OCI-LY7 (cell line): Measurements from ENCODE around the gene NME7. TPM values are rescaled to one million over a fixed set of nuclear protein-coding genes. Genes with fewer than 3 reads are reported as not detected.

ENCODE experiments used
- BruUV-seq: library from RNA; stranded (reverse); fragments of 400-500 nt; replicated peaks from 2 replicates; lab custom pipeline; 2021; lab: Mats Ljungman, UMichigan
- CTCF ChIA-PET: fragments of 300-600 bp; sonication (Branson Sonifier 250); formaldehyde crosslinking; loops from one replicate; lab custom pipeline; 2022; ENCODE audit warnings: antibody characterized with exemption; ENCODE audit not compliant: unreplicated experiment; lab: Charles Lee
- POLR2A ChIA-PET: fragments of 300-600 bp; sonication (Branson Sonifier 250); formaldehyde crosslinking; loops from one replicate; lab custom pipeline; 2022; ENCODE audit warnings: antibody characterized with exemption; lab: Charles Lee
- DNase-seq: peaks from one replicate; pipeline ENCODE4 v3.0.0-alpha.2; 2015; ENCODE audit warnings: low spot score
- H2AFZ ChIP-seq: fragments of 200-600 bp; sonication (generic), shearing (Covaris generic); 2 replicates; pipeline ENCODE4 v1.6.1; 2014; ENCODE audit warnings: mild to moderate bottlenecking, antibody characterized with exemption, low read length, moderate library complexity
- H3K27ac ChIP-seq: fragments of 200-600 bp; sonication (generic); 2 replicates; pipeline ENCODE4 v1.5.1; 2014; ENCODE audit warnings: mixed run types, low read depth, mild to moderate bottlenecking, moderate library complexity, low read length, inconsistent platforms; ENCODE audit not compliant: poor library complexity, severe bottlenecking
- H3K36me3 ChIP-seq: fragments of 200-600 bp; sonication (generic); 2 replicates; pipeline ENCODE4 v1.6.1; 2014; ENCODE audit warnings: mild to moderate bottlenecking, antibody characterized with exemption, low read length, moderate library complexity, mixed read lengths; ENCODE audit not compliant: insufficient read depth
- H3K4me1 ChIP-seq: fragments of 200-600 bp; sonication (generic); 2 replicates; pipeline ENCODE4 v1.5.1; 2014; ENCODE audit warnings: mild to moderate bottlenecking, low read length; ENCODE audit not compliant: insufficient read depth, poor library complexity, severe bottlenecking
- H3K4me2 ChIP-seq: fragments of 200-600 bp; sonication (generic); 2 replicates; pipeline ENCODE4 v1.6.1; 2014; ENCODE audit warnings: mild to moderate bottlenecking, low read length
- H3K4me3 ChIP-seq: fragments of 200-600 bp; sonication (generic); 2 replicates; pipeline ENCODE4 v1.5.1; 2014; ENCODE audit warnings: mild to moderate bottlenecking, low read depth, low read length; ENCODE audit not compliant: poor library complexity, severe bottlenecking
- H3K79me2 ChIP-seq: fragments of 200-600 bp; sonication (generic); 2 replicates; pipeline ENCODE4 v1.6.1; 2016; ENCODE audit warnings: low read depth, mild to moderate bottlenecking, low read length, moderate library complexity, mixed read lengths; ENCODE audit not compliant: insufficient read depth
- H3K9me2 ChIP-seq: fragments of 200-600 bp; sonication (generic); 2 replicates; pipeline ENCODE4 v1.6.1; 2016; ENCODE audit warnings: mild to moderate bottlenecking, low read length, mixed read lengths; ENCODE audit not compliant: insufficient read depth
- H3K9me3 ChIP-seq: fragments of 200-600 bp; sonication (generic); 2 replicates; pipeline ENCODE4 v1.6.1; 2014; ENCODE audit warnings: mild to moderate bottlenecking, mixed run types, low read length, mixed read lengths
- H4K20me1 ChIP-seq: fragments of 200-600 bp; sonication (generic); 2 replicates; pipeline ENCODE4 v1.6.1; 2014; ENCODE audit warnings: mild to moderate bottlenecking, antibody characterized with exemption, low read length, moderate library complexity, mixed read lengths; ENCODE audit not compliant: insufficient read depth
- EZH2phosphoT487 ChIP-seq: fragments of 200-600 bp; sonication (generic); IDR thresholded peaks from 2 replicates; pipeline ENCODE4 v1.6.1; 2018; ENCODE audit warnings: low read depth, borderline replicate concordance, mild to moderate bottlenecking, mixed run types, antibody characterized with exemption, low read length, moderate library complexity, mixed read lengths
- intact Hi-C: fragments of 100-400 bp; cut with micrococcal nuclease; formaldehyde crosslinking; loops from one replicate; pipeline ENCODE4 v1.10.0; 2022; ENCODE audit not compliant: unreplicated experiment
- total RNA-seq, 2 experiments: library from RNA; depleted of rRNA in 1 of 2; stranded (reverse); fragments of >200 nt in 1 of 2; shearing (Covaris generic) in 1 of 2; gene quantifications; 2 replicates each; pipeline ENCODE4 v1.2.3, GENCODE V29; 2014 to 2022
- TF ChIP-seq, protein P1 (sequence below): fragments of 200-600 bp; sonication (generic); conservative IDR thresholded peaks from 2 replicates; pipeline ENCODE4 v1.5.1; 2014; ENCODE audit warnings: mild to moderate bottlenecking, antibody characterized with exemption, low read length, moderate library complexity, mixed read lengths

Gene NME7
- total RNA-seq, 2 experiments from 2014 or later = 9.3 to 17.0 TPM

DNA sequence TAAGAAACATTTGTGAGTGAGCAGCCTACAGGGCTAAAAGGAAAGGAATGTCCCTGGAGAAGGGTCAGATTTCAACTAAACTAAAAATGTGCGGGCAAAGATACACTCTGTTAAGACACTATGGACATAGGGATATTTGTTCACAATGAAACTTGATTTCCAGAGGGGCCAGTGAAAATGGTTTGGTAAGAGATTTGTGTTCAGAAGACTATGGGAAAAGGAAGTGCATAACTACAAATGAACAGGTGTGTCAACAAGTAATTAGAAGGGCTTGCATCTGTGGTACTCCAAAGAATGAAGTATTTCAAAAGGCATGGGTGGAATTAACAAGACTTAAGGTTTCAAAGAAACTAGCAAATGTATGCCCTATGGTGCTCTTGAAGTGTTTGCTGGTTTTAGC lies 60.4 kb downstream of the NME7 start:
- Histone ChIP-seq H3K9me2 (no peaks in the 10 kb centered on the region), H3K9me3 (no peaks in the 10 kb centered on the region), H3K4me2 (no peak overlapping the region), H3K4me3 (no peak overlapping the region), H3K4me1 (no peaks in the 10 kb centered on the region), H3K36me3 (no peaks in the 10 kb centered on the region), H2AFZ (no peak overlapping the region), H3K27ac (no peak overlapping the region), H4K20me1 (no peaks in the 10 kb centered on the region), H3K79me2 (no peaks in the 10 kb centered on the region)
- BruUV-seq = no TSS peak
- ChIA-PET CTCF (no interaction called here), POLR2A (no interaction called here)
- no peak for TF ChIP-seq EZH2phosphoT487
- TF ChIP-seq, protein P1, sequence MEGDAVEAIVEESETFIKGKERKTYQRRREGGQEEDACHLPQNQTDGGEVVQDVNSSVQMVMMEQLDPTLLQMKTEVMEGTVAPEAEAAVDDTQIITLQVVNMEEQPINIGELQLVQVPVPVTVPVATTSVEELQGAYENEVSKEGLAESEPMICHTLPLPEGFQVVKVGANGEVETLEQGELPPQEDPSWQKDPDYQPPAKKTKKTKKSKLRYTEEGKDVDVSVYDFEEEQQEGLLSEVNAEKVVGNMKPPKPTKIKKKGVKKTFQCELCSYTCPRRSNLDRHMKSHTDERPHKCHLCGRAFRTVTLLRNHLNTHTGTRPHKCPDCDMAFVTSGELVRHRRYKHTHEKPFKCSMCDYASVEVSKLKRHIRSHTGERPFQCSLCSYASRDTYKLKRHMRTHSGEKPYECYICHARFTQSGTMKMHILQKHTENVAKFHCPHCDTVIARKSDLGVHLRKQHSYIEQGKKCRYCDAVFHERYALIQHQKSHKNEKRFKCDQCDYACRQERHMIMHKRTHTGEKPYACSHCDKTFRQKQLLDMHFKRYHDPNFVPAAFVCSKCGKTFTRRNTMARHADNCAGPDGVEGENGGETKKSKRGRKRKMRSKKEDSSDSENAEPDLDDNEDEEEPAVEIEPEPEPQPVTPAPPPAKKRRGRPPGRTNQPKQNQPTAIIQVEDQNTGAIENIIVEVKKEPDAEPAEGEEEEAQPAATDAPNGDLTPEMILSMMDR = no peak
- intact Hi-C loops = no loop called here
- no peak for DNase-seq

DNA sequence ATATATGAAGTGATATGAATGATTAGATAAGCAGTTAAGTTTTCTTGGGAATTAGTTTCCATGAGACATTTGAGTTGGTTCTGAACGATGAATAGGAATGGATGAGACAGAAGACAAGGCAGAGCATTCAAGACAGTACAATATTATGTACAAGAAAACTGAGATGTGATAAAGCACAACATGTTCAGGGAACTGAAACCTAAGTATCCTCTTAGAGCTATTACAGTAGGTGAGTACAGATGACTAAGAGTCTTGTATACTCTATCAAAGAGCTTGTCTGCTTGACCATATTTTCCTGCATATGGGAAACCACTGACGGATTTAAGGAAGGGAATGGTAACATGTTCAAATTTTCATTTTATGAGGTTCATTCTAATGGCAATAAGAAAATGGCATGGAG lies 61.6 kb downstream of the NME7 start:
- no peak overlapping the region for H2AFZ ChIP-seq
- no peaks in the 10 kb centered on the region for H3K36me3 ChIP-seq
- no peak overlapping the region for H3K4me3 ChIP-seq
- H3K9me2 ChIP-seq = no peaks in the 10 kb centered on the region
- H3K27ac ChIP-seq = no peak overlapping the region
- CTCF ChIA-PET = no interaction called here
- intact Hi-C loops = no loop called here
- no TSS peak for BruUV-seq
- no peaks in the 10 kb centered on the region for H3K79me2 ChIP-seq
- no peak for TF ChIP-seq EZH2phosphoT487
- TF ChIP-seq, protein P1 = no peak
- DNase-seq = no peak
- no peaks in the 10 kb centered on the region for H4K20me1 ChIP-seq
- POLR2A ChIA-PET = interaction anchor here (1.1 kb wide), 1 partner anchor 14 kb away, joined by 3 read pairs; no protein-coding TSS in a partner anchor
- no peaks in the 10 kb centered on the region for H3K9me3 ChIP-seq
- H3K4me1 ChIP-seq = no peaks in the 10 kb centered on the region
- no peak overlapping the region for H3K4me2 ChIP-seq

DNA sequence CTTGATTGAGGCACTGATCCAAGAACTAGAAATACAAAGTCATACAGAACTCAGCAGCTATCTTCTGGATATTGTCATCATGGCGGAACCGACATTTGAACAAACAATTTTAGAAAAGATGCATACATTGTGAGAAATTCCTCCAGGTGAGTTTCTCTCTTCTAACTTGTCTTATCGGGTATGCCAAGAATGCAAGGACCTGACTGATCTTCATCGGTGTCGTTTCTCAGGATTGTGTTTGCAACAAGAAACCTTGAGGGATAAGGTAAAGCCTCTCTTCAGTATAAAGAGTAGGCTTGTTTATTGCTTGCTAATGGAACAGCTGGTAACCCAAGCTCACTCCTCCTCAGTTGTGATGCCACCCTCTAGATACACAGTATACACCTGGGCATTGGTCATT lies 62.2 kb downstream of the NME7 start:
- no peaks in the 10 kb centered on the region for H3K4me1 ChIP-seq

More for the DNA sequence above, 62.2 kb downstream of the NME7 start:
- ChIA-PET CTCF (no interaction called here), POLR2A (interaction anchor here (1.1 kb wide), 1 partner anchor 14 kb away, joined by 3 read pairs; no protein-coding TSS in a partner anchor)
- Histone ChIP-seq H2AFZ (no peak overlapping the region), H3K36me3 (no peaks in the 10 kb centered on the region), H3K4me2 (no peak overlapping the region), H4K20me1 (no peaks in the 10 kb centered on the region), H3K27ac (no peak overlapping the region), H3K9me3 (no peaks in the 10 kb centered on the region), H3K9me2 (no peaks in the 10 kb centered on the region), H3K4me3 (no peak overlapping the region), H3K79me2 (no peaks in the 10 kb centered on the region)
- no peak for DNase-seq
- intact Hi-C loops = no loop called here
- no TSS peak for BruUV-seq
- TF ChIP-seq, protein P1 = no peak
- TF ChIP-seq EZH2phosphoT487 = no peak
